K562 (cell line): ENCODE data around the gene S100A6. TPM values are rescaled to one million over a fixed set of nuclear protein-coding genes. Genes with fewer than 3 reads are reported as not detected.

Experiments
- PHF21A ChIP-seq: fragments of 450-650 bp; IDR thresholded peaks from 2 replicates; pipeline ENCODE4 v1.6.1; 2017; ENCODE audit warnings: low read depth, borderline replicate concordance
- PML ChIP-seq: IDR thresholded peaks from 2 replicates; pipeline ENCODE4 v1.6.1; 2012; ENCODE audit warnings: low read length, inconsistent platforms
- POLR2G ChIP-seq: fragments of 200-400 bp; formaldehyde crosslinking; IDR thresholded peaks from 2 replicates; pipeline ENCODE4 v1.6.1; 2017; ENCODE audit warnings: low read depth, mild to moderate bottlenecking, antibody characterized with exemption, low read length, moderate library complexity
- polyA plus RNA-seq, 8 experiments: library from polyadenylated mRNA; depleted of rRNA in 4 of 8; stranded (reverse) in 5 of 8; unstranded in 3 of 8; fragments of >200 nt; fragmentation: Nextera tagmentation in 2 of 8; fragmentation: Illumina TruSeq in 1 of 8; extraction: Ambion mirVana in 2 of 8; extraction: Trizol in 1 of 8; gene quantifications; 2 replicates each; pipeline versions ENCODE4 v1.2.1 to v1.2.3, GENCODE V29; 2011 to 2014; ENCODE audit warnings: inconsistent platforms in 1 of 8, missing spikeins in 1 of 8
- total RNA-seq, 7 experiments: library from RNA; depleted of rRNA in 6 of 7; stranded (reverse); fragments of >200 nt in 6 of 7; fragmentation: Illumina TruSeq in 2 of 7; extraction: Trizol in 2 of 7; gene quantifications; 2 replicates each; pipeline versions ENCODE4 v1.2.1 to v1.2.3, GENCODE V29; 2011 to 2021; ENCODE audit warnings: low replicate concordance in 1 of 7
- TF ChIP-seq, protein P1 (sequence below): fragments of 450-650 bp; IDR thresholded peaks from 2 replicates; pipeline ENCODE4 v1.6.1; 2016; ENCODE audit warnings: mild to moderate bottlenecking, moderate library complexity
- TF ChIP-seq, protein P2 (sequence below): sonication (generic); formaldehyde crosslinking; IDR thresholded peaks from 2 replicates; pipeline ENCODE4 v1.9.0; 2022; ENCODE audit warnings: mild to moderate bottlenecking, missing genetic modification reagents
- TF ChIP-seq, protein P3 (sequence below): fragments of 450-650 bp; IDR thresholded peaks from 2 replicates; pipeline ENCODE4 v1.6.1; 2017; ENCODE audit warnings: antibody characterized with exemption, mild to moderate bottlenecking

The S100A6 gene
- total and polyA plus RNA-seq, 9 of the 15 experiments (the other 6 are each of a cell fraction or from before 2014, with no cell fraction given): 9.8 to 66.5 (median 23.2) TPM

GRCh38 chr1:153536012-153536670, 350 bp upstream of the S100A6 start (continued):
- TF ChIP-seq, protein P1, sequence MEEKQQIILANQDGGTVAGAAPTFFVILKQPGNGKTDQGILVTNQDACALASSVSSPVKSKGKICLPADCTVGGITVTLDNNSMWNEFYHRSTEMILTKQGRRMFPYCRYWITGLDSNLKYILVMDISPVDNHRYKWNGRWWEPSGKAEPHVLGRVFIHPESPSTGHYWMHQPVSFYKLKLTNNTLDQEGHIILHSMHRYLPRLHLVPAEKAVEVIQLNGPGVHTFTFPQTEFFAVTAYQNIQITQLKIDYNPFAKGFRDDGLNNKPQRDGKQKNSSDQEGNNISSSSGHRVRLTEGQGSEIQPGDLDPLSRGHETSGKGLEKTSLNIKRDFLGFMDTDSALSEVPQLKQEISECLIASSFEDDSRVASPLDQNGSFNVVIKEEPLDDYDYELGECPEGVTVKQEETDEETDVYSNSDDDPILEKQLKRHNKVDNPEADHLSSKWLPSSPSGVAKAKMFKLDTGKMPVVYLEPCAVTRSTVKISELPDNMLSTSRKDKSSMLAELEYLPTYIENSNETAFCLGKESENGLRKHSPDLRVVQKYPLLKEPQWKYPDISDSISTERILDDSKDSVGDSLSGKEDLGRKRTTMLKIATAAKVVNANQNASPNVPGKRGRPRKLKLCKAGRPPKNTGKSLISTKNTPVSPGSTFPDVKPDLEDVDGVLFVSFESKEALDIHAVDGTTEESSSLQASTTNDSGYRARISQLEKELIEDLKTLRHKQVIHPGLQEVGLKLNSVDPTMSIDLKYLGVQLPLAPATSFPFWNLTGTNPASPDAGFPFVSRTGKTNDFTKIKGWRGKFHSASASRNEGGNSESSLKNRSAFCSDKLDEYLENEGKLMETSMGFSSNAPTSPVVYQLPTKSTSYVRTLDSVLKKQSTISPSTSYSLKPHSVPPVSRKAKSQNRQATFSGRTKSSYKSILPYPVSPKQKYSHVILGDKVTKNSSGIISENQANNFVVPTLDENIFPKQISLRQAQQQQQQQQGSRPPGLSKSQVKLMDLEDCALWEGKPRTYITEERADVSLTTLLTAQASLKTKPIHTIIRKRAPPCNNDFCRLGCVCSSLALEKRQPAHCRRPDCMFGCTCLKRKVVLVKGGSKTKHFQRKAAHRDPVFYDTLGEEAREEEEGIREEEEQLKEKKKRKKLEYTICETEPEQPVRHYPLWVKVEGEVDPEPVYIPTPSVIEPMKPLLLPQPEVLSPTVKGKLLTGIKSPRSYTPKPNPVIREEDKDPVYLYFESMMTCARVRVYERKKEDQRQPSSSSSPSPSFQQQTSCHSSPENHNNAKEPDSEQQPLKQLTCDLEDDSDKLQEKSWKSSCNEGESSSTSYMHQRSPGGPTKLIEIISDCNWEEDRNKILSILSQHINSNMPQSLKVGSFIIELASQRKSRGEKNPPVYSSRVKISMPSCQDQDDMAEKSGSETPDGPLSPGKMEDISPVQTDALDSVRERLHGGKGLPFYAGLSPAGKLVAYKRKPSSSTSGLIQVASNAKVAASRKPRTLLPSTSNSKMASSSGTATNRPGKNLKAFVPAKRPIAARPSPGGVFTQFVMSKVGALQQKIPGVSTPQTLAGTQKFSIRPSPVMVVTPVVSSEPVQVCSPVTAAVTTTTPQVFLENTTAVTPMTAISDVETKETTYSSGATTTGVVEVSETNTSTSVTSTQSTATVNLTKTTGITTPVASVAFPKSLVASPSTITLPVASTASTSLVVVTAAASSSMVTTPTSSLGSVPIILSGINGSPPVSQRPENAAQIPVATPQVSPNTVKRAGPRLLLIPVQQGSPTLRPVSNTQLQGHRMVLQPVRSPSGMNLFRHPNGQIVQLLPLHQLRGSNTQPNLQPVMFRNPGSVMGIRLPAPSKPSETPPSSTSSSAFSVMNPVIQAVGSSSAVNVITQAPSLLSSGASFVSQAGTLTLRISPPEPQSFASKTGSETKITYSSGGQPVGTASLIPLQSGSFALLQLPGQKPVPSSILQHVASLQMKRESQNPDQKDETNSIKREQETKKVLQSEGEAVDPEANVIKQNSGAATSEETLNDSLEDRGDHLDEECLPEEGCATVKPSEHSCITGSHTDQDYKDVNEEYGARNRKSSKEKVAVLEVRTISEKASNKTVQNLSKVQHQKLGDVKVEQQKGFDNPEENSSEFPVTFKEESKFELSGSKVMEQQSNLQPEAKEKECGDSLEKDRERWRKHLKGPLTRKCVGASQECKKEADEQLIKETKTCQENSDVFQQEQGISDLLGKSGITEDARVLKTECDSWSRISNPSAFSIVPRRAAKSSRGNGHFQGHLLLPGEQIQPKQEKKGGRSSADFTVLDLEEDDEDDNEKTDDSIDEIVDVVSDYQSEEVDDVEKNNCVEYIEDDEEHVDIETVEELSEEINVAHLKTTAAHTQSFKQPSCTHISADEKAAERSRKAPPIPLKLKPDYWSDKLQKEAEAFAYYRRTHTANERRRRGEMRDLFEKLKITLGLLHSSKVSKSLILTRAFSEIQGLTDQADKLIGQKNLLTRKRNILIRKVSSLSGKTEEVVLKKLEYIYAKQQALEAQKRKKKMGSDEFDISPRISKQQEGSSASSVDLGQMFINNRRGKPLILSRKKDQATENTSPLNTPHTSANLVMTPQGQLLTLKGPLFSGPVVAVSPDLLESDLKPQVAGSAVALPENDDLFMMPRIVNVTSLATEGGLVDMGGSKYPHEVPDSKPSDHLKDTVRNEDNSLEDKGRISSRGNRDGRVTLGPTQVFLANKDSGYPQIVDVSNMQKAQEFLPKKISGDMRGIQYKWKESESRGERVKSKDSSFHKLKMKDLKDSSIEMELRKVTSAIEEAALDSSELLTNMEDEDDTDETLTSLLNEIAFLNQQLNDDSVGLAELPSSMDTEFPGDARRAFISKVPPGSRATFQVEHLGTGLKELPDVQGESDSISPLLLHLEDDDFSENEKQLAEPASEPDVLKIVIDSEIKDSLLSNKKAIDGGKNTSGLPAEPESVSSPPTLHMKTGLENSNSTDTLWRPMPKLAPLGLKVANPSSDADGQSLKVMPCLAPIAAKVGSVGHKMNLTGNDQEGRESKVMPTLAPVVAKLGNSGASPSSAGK: peak; percentile 55
- TF ChIP-seq PHF21A (no peak), PML (no peak), POLR2G (peak; percentile 44; the same call in 1 of the 2 replicates)
- TF ChIP-seq, protein P2, sequence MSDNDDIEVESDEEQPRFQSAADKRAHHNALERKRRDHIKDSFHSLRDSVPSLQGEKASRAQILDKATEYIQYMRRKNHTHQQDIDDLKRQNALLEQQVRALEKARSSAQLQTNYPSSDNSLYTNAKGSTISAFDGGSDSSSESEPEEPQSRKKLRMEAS (CRISPR knock-in tag): 0 out of 2 replicates have a peak, but pooled peaks have one; percentile 19
- TF ChIP-seq, protein P3, sequence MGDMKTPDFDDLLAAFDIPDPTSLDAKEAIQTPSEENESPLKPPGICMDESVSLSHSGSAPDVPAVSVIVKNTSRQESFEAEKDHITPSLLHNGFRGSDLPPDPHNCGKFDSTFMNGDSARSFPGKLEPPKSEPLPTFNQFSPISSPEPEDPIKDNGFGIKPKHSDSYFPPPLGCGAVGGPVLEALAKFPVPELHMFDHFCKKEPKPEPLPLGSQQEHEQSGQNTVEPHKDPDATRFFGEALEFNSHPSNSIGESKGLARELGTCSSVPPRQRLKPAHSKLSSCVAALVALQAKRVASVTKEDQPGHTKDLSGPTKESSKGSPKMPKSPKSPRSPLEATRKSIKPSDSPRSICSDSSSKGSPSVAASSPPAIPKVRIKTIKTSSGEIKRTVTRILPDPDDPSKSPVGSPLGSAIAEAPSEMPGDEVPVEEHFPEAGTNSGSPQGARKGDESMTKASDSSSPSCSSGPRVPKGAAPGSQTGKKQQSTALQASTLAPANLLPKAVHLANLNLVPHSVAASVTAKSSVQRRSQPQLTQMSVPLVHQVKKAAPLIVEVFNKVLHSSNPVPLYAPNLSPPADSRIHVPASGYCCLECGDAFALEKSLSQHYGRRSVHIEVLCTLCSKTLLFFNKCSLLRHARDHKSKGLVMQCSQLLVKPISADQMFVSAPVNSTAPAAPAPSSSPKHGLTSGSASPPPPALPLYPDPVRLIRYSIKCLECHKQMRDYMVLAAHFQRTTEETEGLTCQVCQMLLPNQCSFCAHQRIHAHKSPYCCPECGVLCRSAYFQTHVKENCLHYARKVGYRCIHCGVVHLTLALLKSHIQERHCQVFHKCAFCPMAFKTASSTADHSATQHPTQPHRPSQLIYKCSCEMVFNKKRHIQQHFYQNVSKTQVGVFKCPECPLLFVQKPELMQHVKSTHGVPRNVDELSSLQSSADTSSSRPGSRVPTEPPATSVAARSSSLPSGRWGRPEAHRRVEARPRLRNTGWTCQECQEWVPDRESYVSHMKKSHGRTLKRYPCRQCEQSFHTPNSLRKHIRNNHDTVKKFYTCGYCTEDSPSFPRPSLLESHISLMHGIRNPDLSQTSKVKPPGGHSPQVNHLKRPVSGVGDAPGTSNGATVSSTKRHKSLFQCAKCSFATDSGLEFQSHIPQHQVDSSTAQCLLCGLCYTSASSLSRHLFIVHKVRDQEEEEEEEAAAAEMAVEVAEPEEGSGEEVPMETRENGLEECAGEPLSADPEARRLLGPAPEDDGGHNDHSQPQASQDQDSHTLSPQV: peak; percentile 62; the same call in 1 of the 2 replicates
